ENCODE data around the gene ABCA7.

The ABCA7 gene

GRCh38 chr19:1037621-1038064 is 2.3 kb upstream of the ABCA7 start:
- Histone ChIP-seq H3K27ac (peak overlapping the region in 1 of 2 donors; percentile 10), H3K27me3 (peaks cover 0 to 14% of the 10 kb centered on the region in 2 donors), H3K4me3 (no peak overlapping the region), H3K9me3 (no peaks in the 10 kb centered on the region), H3K36me3 (peaks cover 34 to 41% (median 35%) of the 10 kb centered on the region in 3 donors), H3K4me1 (peaks cover 0 to 50% (median 38%) of the 10 kb centered on the region in 4 donors)
- no peak for TF ChIP-seq CTCF (IDR thresholded peaks at IDR 0.05)
- intact Hi-C loops (cut with DNase I; ENCODE audit: low total_unique reads) = no loop called here
- DNase-seq = no peak

DNA sequence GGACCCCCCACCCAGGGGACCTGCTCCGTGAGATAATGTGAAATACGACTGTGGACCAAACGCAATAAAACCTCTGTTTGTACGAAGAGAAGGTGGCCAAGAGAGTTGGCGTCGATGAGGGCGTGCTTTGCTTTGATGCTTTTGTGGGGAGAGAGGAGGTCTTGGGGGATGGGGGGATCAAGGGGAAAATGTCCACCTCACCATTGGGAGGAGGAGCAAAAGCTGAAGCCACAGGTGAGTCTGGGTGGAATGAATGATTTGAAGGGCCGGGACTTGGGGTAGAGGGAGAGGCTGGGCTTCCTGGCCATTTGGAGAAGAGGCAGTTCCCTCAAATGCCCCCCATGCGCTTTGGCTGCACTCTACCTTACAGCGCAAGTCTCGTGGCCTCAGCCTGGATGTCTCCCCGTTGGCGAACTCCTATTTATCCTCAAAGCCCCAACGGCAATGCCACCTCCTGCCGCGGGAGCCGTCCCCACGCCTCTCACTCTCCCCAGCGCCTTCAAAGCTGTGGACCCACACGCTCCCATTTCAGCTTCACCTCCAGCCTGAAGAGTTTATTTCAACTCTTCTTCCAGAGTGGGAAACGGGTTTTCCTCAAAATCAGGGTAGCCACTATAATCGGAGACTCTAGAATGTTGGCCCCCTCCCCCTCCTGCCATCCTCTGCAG is 795 bp upstream of the ABCA7 start:
- no peak for DNase-seq
- H3K4me3 ChIP-seq = peak overlapping the region; percentile 47 to 48
- H3K9me3 ChIP-seq = no peaks in the 10 kb centered on the region
- intact Hi-C loops (cut with DNase I; ENCODE audit: low total_unique reads) = no loop called here
- peaks cover 25 to 32% (median 27%) of the 10 kb centered on the region in 3 donors for H3K36me3 ChIP-seq
- H3K4me1 ChIP-seq = peaks cover 0 to 56% (median 40%) of the 10 kb centered on the region in 4 donors
- no peak for TF ChIP-seq CTCF (IDR thresholded peaks at IDR 0.05)
- H3K27ac ChIP-seq = peak overlapping the region in 1 of 2 donors; percentile 59
- H3K27me3 ChIP-seq = peaks cover 0 to 25% of the 10 kb centered on the region in 2 donors

- peaks cover 0 to 56% (median 40%) of the 10 kb centered on the region in 4 donors for H3K4me1 ChIP-seq
- H3K27ac ChIP-seq = peak overlapping the region in 1 of 2 donors; percentile 62
- H3K27me3 ChIP-seq = peaks cover 0 to 27% of the 10 kb centered on the region in 2 donors
- H3K36me3 ChIP-seq = peaks cover 19 to 24% (median 20%) of the 10 kb centered on the region in 3 donors
- peak; percentile 79 to 90 for DNase-seq
- H3K9me3 ChIP-seq = no peaks in the 10 kb centered on the region
- intact Hi-C loops (cut with DNase I; ENCODE audit: low total_unique reads) = loop anchor here (5.0 kb wide), 1 partner anchor 52 kb away; no protein-coding TSS in a partner anchor
- no peak for TF ChIP-seq CTCF (IDR thresholded peaks at IDR 0.05)
- peak overlapping the region; percentile 47 to 48 for H3K4me3 ChIP-seq
Measured at GRCh38 chr19:1040476-1041271, 767 bp downstream of the ABCA7 start.

DNA sequence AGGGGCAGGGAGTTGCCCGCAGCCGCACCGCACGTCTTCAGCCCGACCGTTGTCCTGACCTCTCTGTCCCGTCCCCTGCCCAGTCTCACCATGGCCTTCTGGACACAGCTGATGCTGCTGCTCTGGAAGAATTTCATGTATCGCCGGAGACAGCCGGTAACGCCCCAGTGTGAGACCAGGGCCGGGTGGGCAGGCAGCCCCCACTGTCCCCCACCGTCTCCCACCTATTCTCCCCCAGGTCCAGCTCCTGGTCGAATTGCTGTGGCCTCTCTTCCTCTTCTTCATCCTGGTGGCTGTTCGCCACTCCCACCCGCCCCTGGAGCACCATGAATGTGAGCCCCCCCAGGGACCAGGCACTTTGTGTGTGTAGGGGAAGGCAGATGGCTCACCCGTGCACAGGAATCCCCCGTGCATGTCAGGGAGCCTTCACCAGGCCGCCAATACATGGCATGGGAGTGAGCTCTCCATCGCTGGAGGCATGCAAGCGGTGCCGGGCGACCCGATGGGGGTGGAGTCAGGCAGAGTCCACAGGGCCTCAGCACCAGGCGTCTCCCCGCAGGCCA is 1.4 kb downstream of the ABCA7 start:
- Histone ChIP-seq H3K27ac (peak overlapping the region in 1 of 2 donors; percentile 62), H3K9me3 (no peaks in the 10 kb centered on the region), H3K27me3 (peaks cover 0 to 27% of the 10 kb centered on the region in 2 donors), H3K4me1 (peaks cover 0 to 56% (median 40%) of the 10 kb centered on the region in 4 donors), H3K4me3 (peak overlapping the region; percentile 11 to 48), H3K36me3 (peaks cover 12 to 18% (median 14%) of the 10 kb centered on the region in 3 donors)
- no peak for TF ChIP-seq CTCF (IDR thresholded peaks at IDR 0.05)
- DNase-seq = no peak
- intact Hi-C loops (cut with DNase I; ENCODE audit: low total_unique reads) = loop anchor here (5.0 kb wide), 1 partner anchor 51 kb away; no protein-coding TSS in a partner anchor

Data from tibial artery (tissue), 4 donors.